Keratinocyte (primary cell): ENCODE data around the gene CTNNA3. TPM values are rescaled to one million over a fixed set of nuclear protein-coding genes. Genes with fewer than 3 reads are reported as not detected.

Source experiments
- DNase-seq: peaks from one replicate; pipeline ENCODE4 v3.0.0-alpha.2; 2011; ENCODE audit warnings: low read depth, missing footprints, low spot score
- FAIRE-seq: peaks from 2 replicates; lab custom pipeline; 2011; peaks lifted over from hg19 to GRCh38; lab: Jason Lieb, UNC
- H2AFZ ChIP-seq: 2 replicates; pipeline ENCODE4 v1.6.0; 2012; ENCODE audit warnings: low read length, control low read depth, inconsistent platforms; ENCODE audit not compliant: control insufficient read depth
- H3K27ac ChIP-seq: 2 replicates; pipeline ENCODE4 v1.5.1; 2011; ENCODE audit warnings: low read length; ENCODE audit not compliant: control insufficient read depth, insufficient read depth
- H3K27me3 ChIP-seq: 3 replicates; pipeline ENCODE4 v1.6.0; 2011; ENCODE audit warnings: low read length; ENCODE audit not compliant: control insufficient read depth, insufficient read depth; ENCODE audit errors: extremely low read depth
- H3K36me3 ChIP-seq, 2 experiments: 2 replicates in 1 of 2; 3 replicates in 1 of 2; pipeline ENCODE4 v1.5.1; 2011; ENCODE audit warnings: low read length in 2 of 2, mild to moderate bottlenecking in 1 of 2; ENCODE audit not compliant: control insufficient read depth in 2 of 2, insufficient read depth in 2 of 2; ENCODE audit errors: extremely low read depth in 1 of 2
- H3K4me1 ChIP-seq: 3 replicates; pipeline ENCODE4 v1.5.1; 2011; ENCODE audit warnings: low read length; ENCODE audit not compliant: control insufficient read depth, insufficient read depth; ENCODE audit errors: extremely low read depth
- H3K4me2 ChIP-seq: 3 replicates; pipeline ENCODE4 v1.6.0; 2011; ENCODE audit warnings: low read depth, low read length; ENCODE audit not compliant: control insufficient read depth, insufficient read depth; ENCODE audit errors: extremely low read depth
- H3K4me3 ChIP-seq, 3 experiments: fragments of 200-600 bp in 1 of 3; sonication (generic) in 1 of 3; 2 replicates in 2 of 3; 3 replicates in 1 of 3; pipeline ENCODE4 v1.5.1; 2011 to 2016; ENCODE audit warnings: low read length in 3 of 3, mild to moderate bottlenecking in 3 of 3, control low read depth in 2 of 3, inconsistent platforms in 1 of 3, low read depth in 1 of 3, mixed read lengths in 1 of 3, mixed run types in 1 of 3, moderate library complexity in 1 of 3; ENCODE audit not compliant: control insufficient read depth in 2 of 3, insufficient read depth in 2 of 3; ENCODE audit errors: extremely low read depth in 1 of 3
- H3K79me2 ChIP-seq: 2 replicates; pipeline ENCODE4 v1.6.0; 2012; ENCODE audit warnings: low read length; ENCODE audit not compliant: control insufficient read depth, insufficient read depth
- H3K9ac ChIP-seq: 3 replicates; pipeline ENCODE4 v1.6.0; 2011; ENCODE audit warnings: low read length; ENCODE audit not compliant: control insufficient read depth, insufficient read depth; ENCODE audit errors: extremely low read depth
- H3K9me1 ChIP-seq: 3 replicates; pipeline ENCODE4 v1.6.0; 2011; ENCODE audit warnings: low read length; ENCODE audit not compliant: control insufficient read depth, insufficient read depth; ENCODE audit errors: extremely low read depth
- H3K9me3 ChIP-seq: 2 replicates; pipeline ENCODE4 v1.5.1; 2012; ENCODE audit warnings: low read depth, low read length; ENCODE audit not compliant: control insufficient read depth
- H4K20me1 ChIP-seq: 3 replicates; pipeline ENCODE4 v1.6.0; 2011; ENCODE audit warnings: low read length; ENCODE audit not compliant: control insufficient read depth, insufficient read depth; ENCODE audit errors: extremely low read depth
- EZH2 ChIP-seq: IDR thresholded peaks from one replicate; pipeline ENCODE4 v1.6.1; 2012; ENCODE audit warnings: inconsistent platforms, mild to moderate bottlenecking, low read length, moderate library complexity
- dilution Hi-C: fragments of 300-500 bp; cut with MboI; formaldehyde crosslinking; loops from one replicate; pipeline ENCODE4 v1.7.0; 2020; ENCODE audit warnings: low sequenced_read_pairs; ENCODE audit not compliant: extremely low pct_ligation_motif_present
- polyA plus RNA-seq, 5 experiments: library from polyadenylated mRNA; depleted of rRNA in 3 of 5; stranded (reverse) in 3 of 5; stranded (forward) in 1 of 5; unstranded in 1 of 5; fragments of >200 nt; gene quantifications; 1 replicate in 1 of 5; 2 replicates in 3 of 5; 3 replicates in 1 of 5; pipeline versions ENCODE4 v1.2.1 to v1.2.3, GENCODE V29; 2011 to 2012; ENCODE audit warnings: missing spikeins in 2 of 5, low read depth in 1 of 5, low replicate concordance in 1 of 5
- TF ChIP-seq, protein P1 (sequence below), 3 experiments: IDR thresholded peaks in 1 of 3; conservative IDR thresholded peaks in 1 of 3; optimal IDR thresholded peaks in 1 of 3; 2 replicates in 2 of 3; 3 replicates in 1 of 3; pipeline versions ENCODE3 to v1.5.1; 2011; ENCODE audit warnings: low read length in 3 of 3, mild to moderate bottlenecking in 3 of 3, moderate library complexity in 2 of 3, control low read depth in 1 of 3, inconsistent platforms in 1 of 3; ENCODE audit not compliant: insufficient read depth in 2 of 3; ENCODE audit errors: extremely low read depth in 1 of 3

Gene CTNNA3
- polyA plus RNA-seq, 1 donor (not counting 4 experiments of a cell fraction or from before 2014, with no cell fraction given) = 0.01 TPM

DNA sequence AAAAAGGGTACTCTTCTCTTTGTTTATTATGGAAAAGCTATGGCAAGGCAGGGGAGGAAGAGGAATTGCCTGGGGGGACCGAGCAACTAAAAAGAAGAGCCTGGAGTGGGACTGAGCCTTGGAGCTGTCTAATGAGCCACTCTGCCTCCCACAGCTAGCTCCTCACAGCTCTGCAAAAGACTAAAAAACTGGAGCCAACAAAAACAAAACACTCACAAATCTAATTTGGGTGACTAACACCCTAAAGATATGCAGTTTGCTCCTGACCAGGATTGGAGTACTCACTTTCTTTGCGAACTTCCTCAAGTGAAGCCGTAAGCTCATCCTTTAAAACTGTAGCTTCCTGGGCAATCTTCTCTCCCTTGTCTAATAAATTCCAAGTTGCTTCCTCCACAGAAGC lies 89.4 kb downstream of the CTNNA3 start:
- TF ChIP-seq, protein P1, sequence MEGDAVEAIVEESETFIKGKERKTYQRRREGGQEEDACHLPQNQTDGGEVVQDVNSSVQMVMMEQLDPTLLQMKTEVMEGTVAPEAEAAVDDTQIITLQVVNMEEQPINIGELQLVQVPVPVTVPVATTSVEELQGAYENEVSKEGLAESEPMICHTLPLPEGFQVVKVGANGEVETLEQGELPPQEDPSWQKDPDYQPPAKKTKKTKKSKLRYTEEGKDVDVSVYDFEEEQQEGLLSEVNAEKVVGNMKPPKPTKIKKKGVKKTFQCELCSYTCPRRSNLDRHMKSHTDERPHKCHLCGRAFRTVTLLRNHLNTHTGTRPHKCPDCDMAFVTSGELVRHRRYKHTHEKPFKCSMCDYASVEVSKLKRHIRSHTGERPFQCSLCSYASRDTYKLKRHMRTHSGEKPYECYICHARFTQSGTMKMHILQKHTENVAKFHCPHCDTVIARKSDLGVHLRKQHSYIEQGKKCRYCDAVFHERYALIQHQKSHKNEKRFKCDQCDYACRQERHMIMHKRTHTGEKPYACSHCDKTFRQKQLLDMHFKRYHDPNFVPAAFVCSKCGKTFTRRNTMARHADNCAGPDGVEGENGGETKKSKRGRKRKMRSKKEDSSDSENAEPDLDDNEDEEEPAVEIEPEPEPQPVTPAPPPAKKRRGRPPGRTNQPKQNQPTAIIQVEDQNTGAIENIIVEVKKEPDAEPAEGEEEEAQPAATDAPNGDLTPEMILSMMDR (optimal IDR thresholded peaks at IDR 0.05 in 1 of 3, IDR thresholded peaks at IDR 0.05 in 1 of 3, conservative IDR thresholded peaks at IDR 0.05 in 1 of 3; ENCODE audit: extremely low read depth in 1 of 3, insufficient read depth in 2 of 3, low read length in 3 of 3) = no peak
- TF ChIP-seq EZH2 = no peak
- Histone ChIP-seq H3K4me2 (no peak overlapping the region), H2AFZ (no peak overlapping the region), H3K27me3 (no peaks in the 10 kb centered on the region), H3K4me1 (no peaks in the 10 kb centered on the region), H3K27ac (no peak overlapping the region), H3K79me2 (no peaks in the 10 kb centered on the region), H3K9ac (no peak overlapping the region), H4K20me1 (no peaks in the 10 kb centered on the region), H3K36me3 (no peaks in the 10 kb centered on the region), H3K9me3 (no peaks in the 10 kb centered on the region), H3K9me1 (no peaks in the 10 kb centered on the region), H3K4me3 (no peak overlapping the region)
- dilution Hi-C loops = no loop called here
- DNase-seq (no peak), FAIRE-seq (no peak)

DNA sequence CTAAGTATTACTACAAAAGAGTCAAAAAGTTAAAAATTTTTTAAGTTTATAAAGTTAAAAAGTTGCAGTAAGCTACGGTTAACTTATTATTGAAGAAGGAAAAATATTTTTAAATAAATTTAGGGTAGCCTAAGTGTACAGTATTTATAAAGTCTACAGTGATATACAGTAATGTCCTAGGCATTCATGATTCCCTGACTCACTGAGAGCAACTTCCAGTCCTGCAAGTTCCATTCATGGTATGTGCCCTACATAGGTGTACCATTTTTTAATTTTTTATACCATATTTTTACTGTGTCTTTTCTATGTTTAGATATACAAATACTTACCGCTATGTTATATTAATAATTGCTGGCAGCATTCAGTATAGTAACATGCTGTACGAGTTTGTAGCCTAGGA lies 92.3 kb downstream of the CTNNA3 start:
- Histone ChIP-seq H3K4me1 (no peaks in the 10 kb centered on the region), H2AFZ (no peak overlapping the region), H4K20me1 (no peaks in the 10 kb centered on the region), H3K9ac (no peak overlapping the region), H3K36me3 (no peaks in the 10 kb centered on the region), H3K9me3 (no peaks in the 10 kb centered on the region), H3K27ac (no peak overlapping the region), H3K79me2 (no peaks in the 10 kb centered on the region), H3K4me3 (no peak overlapping the region), H3K4me2 (no peak overlapping the region), H3K9me1 (no peaks in the 10 kb centered on the region), H3K27me3 (no peaks in the 10 kb centered on the region)
- no peak for FAIRE-seq
- DNase-seq = no peak
- TF ChIP-seq, protein P1 (optimal IDR thresholded peaks at IDR 0.05 in 1 of 3, IDR thresholded peaks at IDR 0.05 in 1 of 3, conservative IDR thresholded peaks at IDR 0.05 in 1 of 3; ENCODE audit: extremely low read depth in 1 of 3, insufficient read depth in 2 of 3, low read length in 3 of 3) = no peak
- dilution Hi-C loops = no loop called here
